GM19452 (cell line): ENCODE measurements around the gene PEBP1.

Source experiments
- ATAC-seq: cut with Tn5 transposase; IDR thresholded peaks from one replicate; pipeline ENCODE4 v1.9.1; 2021; ENCODE audit not compliant: unreplicated experiment

PEBP1 gene

GRCh38 chr12:118190266-118190665 lies 54.3 kb downstream of the PEBP1 start:
- no peak for ATAC-seq

DNA sequence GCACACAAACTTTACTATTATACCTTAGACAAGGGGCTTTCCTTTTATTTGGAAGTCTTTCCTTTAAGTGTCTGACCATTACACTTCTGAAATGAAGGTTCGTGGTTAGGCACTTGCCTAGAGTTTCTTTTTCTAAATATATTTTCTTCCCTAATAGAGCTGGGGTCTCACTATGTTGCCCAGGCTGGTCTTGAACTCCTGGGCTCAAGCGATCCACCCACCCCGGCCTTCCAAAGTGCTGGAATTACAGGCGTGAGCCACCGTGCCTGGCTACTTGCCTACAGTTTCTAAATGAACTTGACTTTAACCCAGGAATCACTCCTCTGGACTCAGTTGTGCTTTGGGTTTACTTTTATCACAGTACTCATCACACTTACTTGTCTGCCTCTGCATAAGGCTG lies 57.6 kb downstream of the PEBP1 start:
- no peak for ATAC-seq

DNA sequence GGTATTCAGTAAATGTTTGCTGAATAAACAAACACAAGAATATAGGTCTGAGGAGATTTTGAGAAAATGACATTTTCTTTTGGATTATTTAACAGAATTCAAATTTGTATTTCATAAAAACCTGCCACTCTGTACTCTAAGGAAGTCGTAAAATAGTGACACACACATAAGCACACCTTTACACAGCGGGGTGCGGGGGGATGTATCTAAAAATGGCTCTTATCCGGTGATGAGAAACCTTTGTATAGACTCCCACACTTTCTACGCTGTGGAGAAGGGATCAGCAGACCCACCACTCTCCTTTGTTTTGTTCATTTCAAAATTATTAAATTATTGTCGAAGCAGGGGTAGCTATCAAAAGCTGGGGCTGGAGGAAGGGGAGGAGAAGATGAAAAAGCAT lies 58.0 kb downstream of the PEBP1 start:
- no peak for ATAC-seq
